BJ (cell line): ENCODE measurements around the gene CD163L1. TPM values are rescaled to one million over a fixed set of nuclear protein-coding genes. Genes with fewer than 3 reads are reported as not detected.

Experiments
- CTCF ChIA-PET: fragments of 350-600 bp; formaldehyde crosslinking; extraction: SDS; loops from one replicate; lab custom pipeline; 2021; ENCODE audit warnings: antibody characterized with exemption, inconsistent platforms; lab: Yijun Ruan, JAX
- POLR2A ChIA-PET: fragments of 300-600 bp; sonication (Branson Sonifier 250); formaldehyde crosslinking; extraction: SDS; loops from one replicate; lab custom pipeline; 2021; ENCODE audit warnings: antibody characterized with exemption; lab: Charles Lee
- DNase-seq: peaks from one replicate; pipeline ENCODE4 v3.0.0-alpha.2; 2011; ENCODE audit warnings: low read depth
- H3K27me3 ChIP-seq: 2 replicates; pipeline ENCODE4 v1.6.0; 2011; ENCODE audit warnings: low read length; ENCODE audit not compliant: control insufficient read depth, insufficient read depth
- H3K36me3 ChIP-seq: 2 replicates; pipeline ENCODE4 v1.5.1; 2011; ENCODE audit warnings: low read length; ENCODE audit not compliant: control insufficient read depth, insufficient read depth
- H3K4me3 ChIP-seq: 2 replicates; pipeline ENCODE4 v1.5.1; 2011; ENCODE audit warnings: low read depth, mild to moderate bottlenecking, control low read depth, low read length
- CTCF ChIP-seq: IDR thresholded peaks from 2 replicates; pipeline ENCODE4 v1.5.1; 2011; ENCODE audit warnings: low read depth, mild to moderate bottlenecking, control low read depth, inconsistent platforms, low read length, moderate library complexity; ENCODE audit not compliant: insufficient read depth
- polyA plus RNA-seq: library from polyadenylated mRNA; depleted of rRNA; stranded (reverse); fragments of >200 nt; gene quantifications from 2 replicates; pipeline ENCODE4 v1.2.3, GENCODE V29; 2011

The CD163L1 gene
- polyA plus RNA-seq, 1 experiment, result 1.0 TPM

GRCh38 chr12:7383157-7383556, 60.8 kb downstream of the CD163L1 start:
- ChIA-PET POLR2A (no interaction called here), CTCF (no interaction called here)
- Histone ChIP-seq H3K4me3 (no peak overlapping the region), H3K27me3 (no peaks in the 10 kb centered on the region), H3K36me3 (no peaks in the 10 kb centered on the region)
- no peak for TF ChIP-seq CTCF
- no peak for DNase-seq

GRCh38 chr12:7376196-7376595, 67.8 kb downstream of the CD163L1 start:
- Histone ChIP-seq H3K4me3 (no peak overlapping the region), H3K36me3 (no peaks in the 10 kb centered on the region), H3K27me3 (no peaks in the 10 kb centered on the region)
- CTCF ChIA-PET, result no interaction called here
- POLR2A ChIA-PET, result no interaction called here
- no peak for TF ChIP-seq CTCF
- no peak for DNase-seq

GRCh38 chr12:7375145-7375543, 68.8 kb downstream of the CD163L1 start:
- no peak for TF ChIP-seq CTCF
- POLR2A ChIA-PET, result no interaction called here
- Histone ChIP-seq H3K27me3 (no peaks in the 10 kb centered on the region), H3K4me3 (no peak overlapping the region), H3K36me3 (no peaks in the 10 kb centered on the region)
- CTCF ChIA-PET, result interaction anchor here (0.6 kb wide), 1 partner anchor 219 kb away, joined by 3 read pairs; no protein-coding TSS in a partner anchor
- no peak for DNase-seq

- CTCF ChIA-PET, result no interaction called here
- POLR2A ChIA-PET, result no interaction called here
- H3K27me3 ChIP-seq, result no peaks in the 10 kb centered on the region
- H3K36me3 ChIP-seq, result no peaks in the 10 kb centered on the region
- DNase-seq, result no peak
- TF ChIP-seq CTCF, result peak; percentile 62
- no peak overlapping the region for H3K4me3 ChIP-seq
Measured at GRCh38 chr12:7374423-7375144, 69.4 kb downstream of the CD163L1 start.

GRCh38 chr12:7373226-7373625, 70.7 kb downstream of the CD163L1 start:
- Histone ChIP-seq H3K36me3 (no peaks in the 10 kb centered on the region), H3K4me3 (no peak overlapping the region), H3K27me3 (no peaks in the 10 kb centered on the region)
- CTCF ChIA-PET, result interaction anchor here (0.9 to 1.4 kb wide), 2 partner anchors 9 to 278 kb away, joined by 3 read pairs; no protein-coding TSS in a partner anchor
- TF ChIP-seq CTCF, result no peak
- no peak for DNase-seq
- POLR2A ChIA-PET, result no interaction called here
